ENCODE results near the gene ALG14.
"Not testable (repeated sequence)": the region's sequence is repeated elsewhere in the genome, so short reads cannot be mapped to it uniquely, and the experiment has no call there.

The ALG14 gene

DNA sequence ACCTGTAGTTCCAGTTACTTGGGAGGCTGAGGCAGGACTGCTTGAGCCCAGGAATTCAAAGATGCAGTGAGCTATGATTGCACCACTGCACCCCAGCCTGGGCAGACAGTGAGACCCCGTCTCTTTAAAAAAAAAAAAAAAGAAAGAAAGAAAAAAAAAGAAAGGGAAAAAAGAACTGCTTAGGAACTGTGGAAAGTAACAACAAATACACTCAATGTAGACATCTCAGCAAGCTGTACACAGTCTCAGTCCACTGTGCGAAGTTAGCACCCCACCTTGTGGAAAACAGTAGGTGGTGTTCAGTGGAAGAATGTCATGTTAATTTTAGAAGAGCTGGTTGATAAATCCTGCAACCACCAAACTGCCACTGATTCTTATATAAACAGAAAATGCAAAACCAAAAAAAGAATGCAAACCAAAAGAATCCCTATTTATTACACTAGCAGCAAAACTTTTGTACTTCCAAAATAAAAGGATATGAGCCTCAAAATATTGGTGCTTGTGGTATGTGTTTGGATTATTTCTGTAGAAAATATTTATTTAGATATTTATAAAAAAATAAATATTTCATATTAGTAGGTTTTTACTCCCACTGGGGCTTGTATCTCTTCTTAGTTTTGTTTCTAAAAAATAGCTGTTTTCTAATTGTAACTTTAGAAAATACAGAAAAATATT lies 31.1 kb downstream of the ALG14 start:
- DNase-seq = no peak

DNA sequence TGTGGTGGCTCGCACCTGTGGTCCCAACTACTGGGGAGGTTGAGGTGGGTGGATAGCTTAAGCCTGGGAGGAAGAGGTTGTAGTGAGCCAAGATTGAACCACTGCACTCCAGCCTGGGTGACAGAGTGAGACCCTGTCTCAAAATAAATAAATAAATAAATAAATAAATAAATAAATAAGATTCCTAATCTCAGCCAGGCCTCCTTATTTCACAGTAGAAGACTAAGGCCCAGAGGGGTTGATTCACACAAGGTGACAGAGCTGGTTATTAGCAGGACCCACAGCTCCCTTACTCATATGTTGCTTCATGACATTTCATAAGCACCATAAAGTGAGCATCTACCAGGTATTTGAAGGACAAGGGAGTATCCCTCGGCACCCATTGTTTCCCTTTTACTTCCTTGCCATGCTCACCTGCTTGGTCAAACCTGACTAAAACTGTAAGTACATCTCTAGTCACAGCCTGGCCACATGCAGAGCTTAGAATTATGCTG lies 32.7 kb downstream of the ALG14 start:
- DNase-seq = no peak

DNA sequence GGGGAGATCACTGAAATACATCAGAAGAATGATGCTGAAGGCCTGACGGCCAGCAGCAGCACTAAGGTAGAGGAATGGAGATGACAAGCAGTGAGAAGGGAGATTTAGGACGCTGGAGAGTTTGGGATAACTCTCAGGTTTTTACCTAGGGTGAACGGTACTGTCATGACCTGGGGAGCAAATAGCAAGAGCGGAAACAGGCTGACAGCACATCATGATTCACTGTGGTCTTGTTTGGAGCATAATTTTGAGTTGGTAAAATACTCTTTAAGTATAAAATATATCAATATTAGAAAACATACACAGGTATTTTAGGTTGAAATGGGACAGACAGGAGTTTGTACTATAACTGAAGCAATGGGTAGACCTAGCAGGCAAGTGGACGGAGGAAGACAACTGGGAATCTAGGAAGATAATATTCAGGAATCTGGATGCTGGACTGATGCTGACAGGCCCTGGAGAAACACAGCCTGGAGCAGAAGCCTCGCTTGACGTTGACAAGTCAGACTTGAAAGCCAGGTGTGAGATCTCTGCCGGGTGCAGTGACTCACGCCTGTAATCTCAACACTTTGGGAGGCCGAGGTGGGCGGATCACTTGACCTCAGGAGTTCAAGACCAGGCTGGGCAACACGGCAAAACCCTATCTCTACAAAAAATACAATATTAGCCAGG lies 33.3 kb downstream of the ALG14 start:
- no peak for DNase-seq

DNA sequence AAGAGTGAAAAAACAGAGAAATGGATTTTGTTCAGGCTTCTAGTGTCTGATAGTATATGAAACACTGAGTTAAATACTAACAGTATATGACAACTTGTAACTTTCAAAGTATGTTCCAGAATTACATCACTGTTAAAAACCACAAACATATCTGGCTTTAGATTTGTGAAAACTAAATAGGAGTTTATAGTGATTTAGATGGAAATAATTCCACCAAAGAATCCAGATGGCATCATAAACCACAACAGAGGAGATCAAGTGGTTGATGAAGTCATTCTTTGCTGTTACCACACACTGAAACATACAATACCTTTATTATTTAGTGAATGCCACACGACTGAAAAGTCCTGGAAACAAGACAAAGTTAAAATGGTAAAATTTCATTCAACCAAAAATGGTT lies 37.2 kb downstream of the ALG14 start:
- DNase-seq = no peak

DNA sequence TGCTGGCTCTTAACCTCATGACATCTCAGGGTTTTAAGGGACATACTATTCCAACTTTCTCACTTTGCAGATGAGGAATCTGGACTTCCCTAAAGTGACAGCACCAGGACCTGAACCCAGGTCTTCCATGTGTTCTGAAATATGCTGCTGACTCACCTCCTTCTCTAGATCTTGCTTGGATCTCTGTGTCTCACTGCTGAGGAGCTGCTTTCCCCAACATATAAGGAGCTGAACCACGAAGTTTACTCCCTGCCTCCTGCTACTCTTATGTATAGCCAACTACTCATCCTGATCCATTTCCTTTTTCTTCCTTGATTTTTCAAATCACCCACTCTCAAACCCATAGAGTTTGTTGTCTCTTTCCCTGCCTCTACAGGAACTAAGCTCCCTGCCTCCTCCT lies 38.2 kb downstream of the ALG14 start:
- DNase-seq = no peak

DNA sequence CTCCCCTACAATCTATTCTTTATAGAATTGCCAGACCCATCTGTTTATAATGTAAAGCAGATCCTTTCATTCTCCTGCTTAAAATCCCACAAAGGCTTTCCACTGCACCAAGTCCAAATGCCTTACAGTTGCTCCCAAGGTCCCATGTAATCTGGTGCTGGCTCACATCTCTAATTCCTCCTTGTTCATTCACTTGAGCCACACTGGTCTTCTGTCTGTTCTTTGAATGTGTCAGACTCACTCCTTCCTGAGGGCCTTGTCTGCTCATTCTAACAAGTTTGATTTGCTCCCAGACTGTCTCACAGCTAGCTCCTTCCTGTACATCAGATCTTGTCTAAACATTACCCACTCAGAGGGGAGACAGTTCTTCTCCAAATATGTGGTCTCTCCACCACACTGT lies 38.9 kb downstream of the ALG14 start:
- DNase-seq = no peak

DNA sequence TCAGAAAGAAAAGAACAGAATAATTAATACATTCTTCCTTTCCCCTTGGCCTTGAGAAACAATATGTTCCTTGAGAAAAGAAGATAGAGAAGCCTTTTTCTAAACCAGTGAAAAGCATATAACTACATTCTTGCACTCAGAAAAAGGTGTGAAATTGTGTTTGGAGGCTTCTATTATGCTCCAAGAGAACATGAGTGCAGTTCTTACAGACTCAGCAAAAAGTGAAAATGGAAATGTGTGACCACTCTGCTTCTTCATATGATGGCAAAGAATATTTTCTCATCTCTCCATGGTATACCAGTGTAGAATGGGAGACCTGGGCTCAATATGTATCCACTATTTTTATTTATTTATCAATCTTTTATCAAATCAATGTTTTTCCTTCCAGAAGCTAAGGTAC lies 43.2 kb downstream of the ALG14 start:
- no peak for DNase-seq

DNA sequence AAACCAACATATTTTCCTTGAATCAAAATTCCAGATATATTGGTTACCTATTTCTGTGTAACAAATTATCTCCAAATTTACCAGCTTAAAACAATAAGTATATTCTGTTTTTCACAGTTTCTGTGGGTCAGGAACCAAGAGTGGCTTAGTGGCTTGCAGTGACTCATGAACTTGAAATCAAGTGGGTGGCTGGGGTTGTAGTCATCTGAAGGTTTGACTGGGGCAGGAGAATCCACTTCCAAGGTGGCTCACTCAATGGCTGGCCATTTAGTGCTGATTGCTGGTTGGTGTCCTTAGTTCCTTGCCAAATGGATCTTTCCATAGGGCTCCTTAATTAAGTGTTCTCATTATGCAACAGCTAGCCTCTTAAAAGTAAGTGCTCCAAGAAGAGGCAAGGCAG lies 43.8 kb downstream of the ALG14 start:
- DNase-seq = no peak

DNA sequence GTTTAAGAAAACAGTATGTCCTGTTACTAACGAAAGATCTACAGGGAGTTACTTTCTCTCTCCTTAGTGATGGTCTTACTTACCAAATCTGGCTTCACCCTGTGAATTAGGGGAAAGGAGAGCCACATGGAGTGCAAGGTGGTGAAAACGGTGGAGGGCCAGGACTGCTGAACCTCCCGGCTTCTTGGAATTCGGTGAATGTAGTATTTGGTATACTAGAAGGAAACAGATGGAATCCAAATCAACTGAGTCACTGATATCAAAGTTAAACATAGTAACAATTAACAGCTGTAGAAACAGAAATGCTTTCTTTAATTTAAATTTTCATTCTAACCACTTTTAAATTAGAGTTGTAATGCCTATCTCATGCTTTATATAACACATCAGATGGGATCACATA lies 45.7 kb downstream of the ALG14 start:
- no peak for DNase-seq

DNA sequence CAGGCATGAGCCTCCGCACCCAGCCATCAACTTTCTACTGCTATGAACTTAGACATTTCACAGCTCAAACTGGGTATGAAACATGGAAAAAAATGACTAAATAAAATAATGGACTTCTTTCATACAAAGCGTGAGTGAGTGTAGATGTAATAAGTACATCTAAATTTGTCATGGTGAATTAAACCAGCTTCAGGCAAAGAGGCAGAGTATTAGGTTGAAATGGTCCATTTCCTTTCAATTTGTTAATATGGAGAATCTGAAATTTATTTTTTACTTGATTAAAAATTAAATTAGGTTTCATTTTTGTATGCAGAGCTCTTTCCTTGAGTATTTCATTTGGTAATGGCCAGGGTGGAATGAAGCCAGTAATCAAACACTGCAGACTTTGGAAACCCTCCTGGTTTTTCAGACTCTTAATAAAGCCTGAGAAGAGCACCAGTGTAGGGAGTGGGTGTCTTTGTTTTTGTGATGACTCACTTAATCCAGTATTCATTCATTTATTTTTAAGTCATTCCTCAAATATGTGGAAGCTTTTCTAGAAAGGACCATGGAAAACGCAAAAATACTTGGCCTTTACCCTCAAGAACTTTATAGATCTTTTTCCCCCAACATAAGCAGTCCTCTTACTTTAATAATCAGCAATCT lies 49.2 kb downstream of the ALG14 start:
- no peak for DNase-seq

DNA sequence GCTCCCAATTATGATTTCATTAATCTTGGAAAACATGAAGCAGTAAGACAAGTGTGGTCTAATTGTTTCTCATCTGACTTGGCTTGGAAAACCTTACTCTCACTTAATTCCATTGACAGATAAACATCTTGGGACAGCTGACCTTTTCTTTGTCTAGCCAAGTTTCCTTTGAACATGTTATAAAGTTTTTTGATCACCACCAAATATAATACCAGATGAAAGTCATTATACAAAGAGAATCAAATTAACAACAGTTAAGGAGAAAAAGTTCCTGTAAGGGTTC lies 50.2 kb downstream of the ALG14 start:
- DNase-seq = no peak

DNA sequence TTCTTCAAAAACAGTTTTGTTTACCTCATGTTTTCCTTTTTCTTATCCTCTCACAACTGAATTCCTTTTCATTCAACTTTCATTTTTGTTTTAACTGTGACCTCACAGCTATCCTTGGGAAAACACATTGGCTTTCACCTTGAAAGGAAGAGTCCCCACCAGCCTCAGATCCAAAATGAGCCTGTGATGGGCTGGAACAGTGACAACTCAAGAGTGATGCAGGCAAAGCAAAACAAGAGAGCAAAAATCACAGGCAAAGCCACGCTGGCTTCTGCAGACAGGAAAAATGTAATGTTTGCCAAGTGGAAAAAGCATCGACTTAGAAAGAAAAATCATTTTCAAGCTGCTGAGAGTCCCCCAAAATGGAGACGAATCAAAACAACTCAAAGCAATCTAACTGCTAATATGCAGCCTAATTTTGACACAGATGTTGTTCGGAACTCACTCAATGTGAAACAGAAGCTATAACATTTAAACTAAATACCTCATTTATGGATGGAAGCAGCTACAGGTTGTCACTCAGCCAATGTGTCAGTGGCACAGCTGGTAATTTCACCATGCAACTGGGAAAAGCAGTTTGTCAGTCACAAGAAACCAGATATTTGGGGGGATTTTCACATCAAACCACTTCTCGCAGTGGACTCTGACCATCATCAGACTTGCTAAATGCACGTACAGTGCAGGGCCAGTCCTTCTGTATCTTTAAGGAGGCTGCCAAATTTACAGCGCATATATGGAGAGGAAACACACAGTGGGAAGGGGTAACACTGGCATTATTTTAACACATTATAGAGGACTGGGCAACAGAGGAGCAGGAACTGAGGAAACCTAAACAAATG lies 50.7 kb downstream of the ALG14 start:
- DNase-seq = no peak

DNA sequence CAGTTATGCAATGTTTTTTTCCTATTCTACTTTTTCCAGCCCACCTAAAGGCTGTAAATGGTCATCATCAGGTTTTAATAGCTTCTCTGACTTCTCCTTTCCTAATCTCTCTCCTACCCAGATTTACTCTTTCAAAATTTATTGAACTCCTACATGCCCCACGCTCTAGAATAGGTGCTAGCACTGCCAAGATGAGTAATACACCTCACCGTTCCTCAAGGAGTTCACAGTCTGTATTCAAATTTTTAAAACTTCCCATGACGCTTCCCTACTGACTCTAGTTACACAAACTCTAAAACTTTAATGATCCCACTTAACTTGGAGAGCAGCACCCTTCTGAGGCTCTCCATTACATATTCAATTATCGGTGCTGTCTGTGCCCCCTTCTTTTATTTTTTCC lies 51.6 kb downstream of the ALG14 start:
- no peak for DNase-seq

DNA sequence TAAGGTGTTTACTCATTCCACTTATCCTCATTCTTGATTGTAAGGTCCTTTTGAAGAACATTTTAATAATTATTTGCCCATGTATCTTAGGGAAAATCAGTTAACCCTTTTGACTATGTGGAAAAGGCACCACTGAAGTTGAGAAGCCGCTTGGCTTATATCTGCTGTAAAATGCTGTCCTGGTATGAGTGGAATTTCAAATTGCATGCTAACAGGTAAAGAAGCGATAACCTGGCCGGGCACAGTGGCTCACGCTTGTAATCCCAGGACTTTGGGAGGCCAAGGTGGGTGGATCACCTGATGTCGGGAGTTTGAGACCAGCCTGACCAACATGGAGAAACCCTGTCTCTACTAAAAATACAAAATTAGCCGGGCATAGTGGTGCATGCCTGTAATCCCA lies 53.3 kb downstream of the ALG14 start:
- not testable (repeated sequence) for DNase-seq

DNA sequence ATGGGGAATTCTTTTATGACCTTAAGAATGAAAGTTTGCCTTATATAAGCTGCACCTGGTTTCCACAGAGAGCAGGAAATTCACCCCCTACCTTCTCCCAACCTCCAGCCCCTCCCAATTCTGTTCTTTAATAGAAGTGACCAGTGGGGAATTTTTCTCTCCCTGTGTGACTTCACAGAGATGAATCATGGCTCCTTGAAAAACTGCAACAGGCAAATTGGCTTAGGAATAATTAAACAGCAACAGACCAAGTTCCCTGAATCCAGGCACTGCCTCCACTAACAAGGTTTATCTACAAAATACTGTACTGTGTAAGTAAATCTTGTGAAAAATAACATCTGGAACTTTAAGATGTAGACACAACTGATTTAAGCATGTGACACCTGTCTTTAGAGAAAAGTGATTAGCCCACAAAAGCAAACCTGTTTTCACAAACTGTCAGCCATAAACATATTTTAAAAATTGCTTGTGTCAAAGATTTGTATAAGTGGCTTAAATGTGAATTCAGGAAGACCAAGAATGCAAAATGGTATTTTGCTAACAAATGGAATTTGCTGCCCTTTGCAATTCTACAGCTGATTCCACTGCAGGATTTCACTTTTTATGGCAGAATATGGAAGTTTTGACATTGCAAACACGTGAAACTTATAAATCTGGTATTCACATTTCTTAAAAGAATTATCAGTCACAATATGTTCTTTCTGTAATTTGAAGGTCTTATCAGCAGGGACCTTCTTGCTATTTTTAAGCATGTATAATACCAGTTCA lies 54.0 kb downstream of the ALG14 start:
- no peak for DNase-seq

DNA sequence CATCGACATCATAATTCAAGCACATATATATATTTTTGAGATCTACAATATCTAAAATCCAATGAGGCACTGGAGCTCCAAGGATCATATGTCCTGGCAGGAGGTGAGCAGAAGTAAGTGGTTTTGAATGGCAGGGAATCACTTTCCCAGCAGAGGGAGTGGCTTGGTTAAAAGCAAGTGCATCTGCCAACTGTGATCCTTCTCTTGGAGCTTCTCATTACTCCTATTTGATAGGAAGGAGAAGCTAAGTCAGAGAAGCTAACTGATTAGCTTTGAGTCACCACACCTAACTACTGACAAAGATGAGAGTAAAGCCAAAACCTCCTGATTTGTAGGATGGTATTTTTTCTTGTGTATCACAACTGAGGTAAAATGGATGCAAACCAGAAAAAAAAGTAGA lies 55.0 kb downstream of the ALG14 start:
- no peak for DNase-seq

DNA sequence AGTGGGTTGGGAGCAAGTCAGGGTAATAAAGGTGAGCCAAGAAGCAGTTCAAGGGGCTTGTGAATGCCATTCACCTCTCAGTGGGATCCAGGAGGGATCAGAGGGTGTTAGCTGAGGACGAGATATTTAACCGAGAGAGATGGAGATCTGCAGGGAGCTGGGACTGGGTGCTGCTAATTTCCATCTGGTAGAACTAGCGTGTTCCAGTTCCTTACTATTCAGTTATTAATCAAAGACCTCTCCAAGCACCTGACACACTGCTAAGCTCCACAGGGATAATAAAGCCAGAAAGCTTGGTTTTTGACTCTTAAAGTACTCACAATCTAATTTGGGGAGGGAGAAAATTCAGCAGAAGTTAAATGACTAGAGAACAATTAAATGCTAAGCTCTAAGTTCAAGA lies 57.7 kb downstream of the ALG14 start:
- DNase-seq = no peak

DNA sequence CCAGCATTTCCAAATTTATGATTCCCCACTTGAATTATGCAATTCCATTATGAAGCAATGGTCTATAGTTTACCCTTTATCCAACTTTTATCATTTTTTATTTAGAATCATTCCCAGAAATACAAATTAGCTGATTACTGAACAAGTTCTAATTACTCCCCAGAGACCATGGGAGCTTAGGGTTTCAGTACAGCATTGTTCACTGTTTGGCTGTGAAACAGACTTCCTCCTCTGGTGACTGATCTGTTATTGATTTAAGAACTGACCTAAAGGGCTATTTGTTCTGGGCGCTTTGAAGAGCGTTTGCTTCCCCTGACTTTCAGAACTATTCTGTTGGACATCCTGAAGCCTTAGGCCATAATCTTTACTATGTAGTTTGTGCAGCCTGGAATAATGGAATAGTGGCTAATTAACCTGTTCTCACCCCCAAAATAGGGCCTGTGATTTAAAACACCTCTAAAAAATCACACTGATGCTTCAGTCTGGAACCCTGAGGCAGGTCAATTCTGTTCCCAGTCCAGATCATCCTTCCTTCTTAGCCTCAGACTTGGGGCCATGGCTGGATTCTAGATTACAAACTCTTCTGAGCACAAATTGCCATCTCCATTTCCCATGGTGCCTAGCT lies 58.7 kb downstream of the ALG14 start:
- no peak for DNase-seq

DNA sequence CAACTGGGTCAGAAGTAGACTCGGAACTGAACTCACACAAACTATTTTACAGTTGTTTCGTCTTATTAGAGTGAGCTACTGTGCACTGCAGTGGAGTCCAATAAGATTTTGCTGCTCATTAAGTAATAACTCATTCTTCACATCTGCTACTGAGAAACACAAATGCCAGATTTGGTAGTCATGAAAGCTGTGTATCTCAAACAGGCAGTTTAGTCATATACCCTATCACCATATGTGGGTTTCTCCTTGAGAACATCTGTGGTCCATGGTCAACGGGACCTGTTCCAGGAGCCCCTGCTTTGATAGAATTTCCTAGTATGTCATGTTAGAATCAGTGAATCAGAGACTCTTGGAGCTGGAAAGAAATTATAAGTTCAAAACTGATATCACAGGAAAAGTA lies 60.4 kb downstream of the ALG14 start:
- no peak for DNase-seq

DNA sequence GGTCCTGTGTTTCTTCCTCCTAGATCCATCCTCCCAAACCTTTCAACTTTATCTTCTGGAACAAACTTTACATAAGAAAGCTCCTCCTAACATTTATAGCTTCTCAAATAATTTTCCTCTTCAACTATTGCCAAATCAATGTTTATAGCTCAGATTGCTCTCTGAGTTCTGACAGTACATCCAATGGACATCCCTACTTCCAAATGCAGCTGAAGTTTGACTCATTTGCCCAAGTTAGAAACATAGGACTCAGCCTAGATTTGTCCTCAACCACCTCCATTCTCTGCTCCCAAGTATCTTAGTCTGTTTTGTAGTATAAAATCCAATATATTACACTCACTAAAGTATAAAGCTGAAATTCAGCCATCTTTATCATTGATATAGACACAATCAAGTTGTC lies 62.6 kb downstream of the ALG14 start:
- no peak for DNase-seq

DNA sequence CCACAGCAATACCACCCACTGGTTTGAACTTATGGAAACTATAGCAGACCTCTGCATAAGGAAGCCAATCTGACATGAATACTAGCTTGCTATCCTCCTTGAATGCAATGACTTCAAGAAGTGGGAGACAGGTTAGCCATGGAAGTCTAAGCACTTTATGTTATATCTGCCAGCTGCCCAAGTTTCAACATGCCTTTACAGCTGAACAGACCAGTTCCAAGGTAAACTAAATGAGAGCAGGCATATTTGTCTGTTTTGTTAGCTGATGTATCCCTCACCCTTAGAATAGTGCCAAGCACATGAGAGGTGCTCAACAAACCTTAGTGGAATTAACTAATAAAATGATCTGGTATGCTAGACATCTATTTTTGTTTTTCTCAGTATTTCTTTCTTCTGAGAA lies 65.1 kb downstream of the ALG14 start:
- no peak for DNase-seq

DNA sequence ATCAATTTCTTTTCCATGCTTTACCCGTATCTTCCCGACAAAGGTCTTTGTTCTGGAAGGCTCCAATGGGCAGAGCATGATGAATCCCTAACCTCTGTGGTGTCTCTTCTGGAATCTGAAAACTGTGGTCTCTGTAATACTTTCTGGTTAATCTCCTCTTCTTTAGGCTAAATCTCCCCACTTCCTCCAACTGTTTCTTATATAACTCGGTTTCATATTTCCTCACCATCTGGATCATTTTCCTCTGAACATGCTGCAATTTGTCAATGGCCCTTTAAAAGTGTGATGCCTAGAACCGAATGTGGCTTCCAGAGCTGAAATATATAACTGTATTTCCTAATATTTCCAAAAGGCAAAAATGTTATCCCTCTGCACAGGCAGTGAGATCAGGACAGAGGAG lies 66.1 kb downstream of the ALG14 start:
- DNase-seq = no peak
